GM18505 (cell line): ENCODE measurements around the gene KYNU.

Source experiments
- ATAC-seq: cut with Tn5 transposase; IDR thresholded peaks from one replicate; pipeline ENCODE4 v1.9.1; 2021; ENCODE audit not compliant: unreplicated experiment
- POLR2A ChIP-seq: IDR thresholded peaks from 4 replicates; pipeline ENCODE4 v1.6.1; 2011; ENCODE audit warnings: borderline replicate concordance; ENCODE audit not compliant: insufficient read depth, insufficient read length; ENCODE audit errors: extremely low read depth

KYNU gene

GRCh38 chr2:142981069-142981378 is 103.6 kb downstream of the KYNU start:
- TF ChIP-seq POLR2A: no peak
- ATAC-seq: no peak

- no peak for TF ChIP-seq POLR2A
- ATAC-seq: no peak
These were observed 104.3 kb downstream of the KYNU start for GRCh38 chr2:142981756-142982155.

GRCh38 chr2:142983174-142983573 is 105.7 kb downstream of the KYNU start:
- TF ChIP-seq POLR2A: no peak
- ATAC-seq: peak; percentile 77

- no peak for ATAC-seq
These were observed 107.2 kb downstream of the KYNU start for GRCh38 chr2:142984657-142985056.

GRCh38 chr2:142987044-142987443 is 109.6 kb downstream of the KYNU start:
- no peak for TF ChIP-seq POLR2A
- no peak for ATAC-seq

More at GRCh38 chr2:142984657-142985056, 107.2 kb downstream of the KYNU start:
- no peak for TF ChIP-seq POLR2A

GRCh38 chr2:142989273-142990204 is 112.1 kb downstream of the KYNU start:
- peak; percentile 72 for ATAC-seq

GRCh38 chr2:142991295-142991694 is 113.8 kb downstream of the KYNU start:
- ATAC-seq: no peak
- TF ChIP-seq POLR2A: no peak

More at GRCh38 chr2:142989273-142990204, 112.1 kb downstream of the KYNU start:
- TF ChIP-seq POLR2A: no peak

- TF ChIP-seq POLR2A: no peak
- ATAC-seq: no peak
These were observed 115.4 kb downstream of the KYNU start for GRCh38 chr2:142992840-142993239.

- ATAC-seq: no peak
These were observed 116.3 kb downstream of the KYNU start for GRCh38 chr2:142993771-142994170.

GRCh38 chr2:142994665-142995064 is 117.2 kb downstream of the KYNU start:
- no peak for TF ChIP-seq POLR2A
- ATAC-seq: no peak

More at GRCh38 chr2:142993771-142994170, 116.3 kb downstream of the KYNU start:
- no peak for TF ChIP-seq POLR2A

- TF ChIP-seq POLR2A: no peak
- no peak for ATAC-seq
These were observed 119.8 kb downstream of the KYNU start for GRCh38 chr2:142997231-142997630.

- no peak for ATAC-seq
- TF ChIP-seq POLR2A: no peak
These were observed 123.1 kb downstream of the KYNU start for GRCh38 chr2:143000599-143000998.

- no peak for ATAC-seq
- no peak for TF ChIP-seq POLR2A
These were observed 124.0 kb downstream of the KYNU start for GRCh38 chr2:143001501-143001900.

GRCh38 chr2:143015656-143016055 is 138.2 kb downstream of the KYNU start:
- no peak for ATAC-seq
- no peak for TF ChIP-seq POLR2A
